SK-N-SH treated with all-trans-retinoic acid at 6 μM for 48 hours (cell line): ENCODE measurements around the gene GALNT1.

Experiments
- ATAC-seq: fragments of 200-7000 bp; cut with Tn5 transposase; 3 replicates; pipeline ENCODE4 v1.9.1; 2020; ENCODE audit warnings: mild to moderate bottlenecking, moderate library complexity
- ARNTL ChIP-seq: fragments of 450-650 bp; formaldehyde crosslinking; IDR thresholded peaks from 2 replicates; pipeline ENCODE4 v1.5.0; 2020; ENCODE audit warnings: low read depth, mild to moderate bottlenecking, moderate library complexity, borderline replicate concordance
- BACH2 ChIP-seq: fragments of 250-450 bp; sonication (Bioruptor Pico); IDR thresholded peaks from 2 replicates; pipeline ENCODE4 v1.9.0; 2021; ENCODE audit warnings: mild to moderate bottlenecking, borderline replicate concordance
- CSDC2 ChIP-seq: fragments of 250-450 bp; sonication (Bioruptor Pico); IDR thresholded peaks from 2 replicates; pipeline ENCODE4 v1.5.0; 2020; ENCODE audit warnings: mild to moderate bottlenecking, moderate library complexity
- ESRRG ChIP-seq: fragments of 250-450 bp; sonication (Bioruptor Pico); IDR thresholded peaks from 2 replicates; pipeline ENCODE4 v1.6.1; 2021; ENCODE audit warnings: mild to moderate bottlenecking
- GLIS3 ChIP-seq: fragments of 250-450 bp; sonication (Bioruptor Pico); IDR thresholded peaks from 2 replicates; pipeline ENCODE4 v1.5.0; 2020; ENCODE audit warnings: mild to moderate bottlenecking, moderate library complexity
- ISL1 ChIP-seq: fragments of 250-450 bp; sonication (Bioruptor Pico); IDR thresholded peaks from 2 replicates; pipeline ENCODE4 v2.1.2; 2022; ENCODE audit warnings: mild to moderate bottlenecking, moderate library complexity
- OSR1 ChIP-seq: fragments of 250-450 bp; sonication (Bioruptor Pico); IDR thresholded peaks from 2 replicates; pipeline ENCODE4 v1.8.0; 2022; ENCODE audit warnings: moderate library complexity, mild to moderate bottlenecking, inconsistent platforms
- PPARA ChIP-seq: fragments of 250-450 bp; sonication (Bioruptor Pico); IDR thresholded peaks from 2 replicates; pipeline ENCODE4 v1.5.0; 2020; ENCODE audit warnings: mild to moderate bottlenecking, borderline replicate concordance
- SNAI2 ChIP-seq: fragments of 250-450 bp; sonication (Bioruptor Pico); IDR thresholded peaks from 2 replicates; pipeline ENCODE4 v1.5.0; 2020; ENCODE audit warnings: mild to moderate bottlenecking, moderate library complexity
- TOX ChIP-seq: fragments of 250-450 bp; sonication (Bioruptor Pico); IDR thresholded peaks from 2 replicates; pipeline ENCODE4 v1.8.0; 2021; ENCODE audit warnings: mild to moderate bottlenecking, moderate library complexity, borderline replicate concordance
- ZC3H10 ChIP-seq: fragments of 250-450 bp; sonication (Bioruptor Pico); IDR thresholded peaks from 2 replicates; pipeline ENCODE4 v1.5.1; 2021; ENCODE audit warnings: mild to moderate bottlenecking, moderate library complexity
- ZFP3 ChIP-seq: fragments of 250-450 bp; sonication (Bioruptor Pico); IDR thresholded peaks from 2 replicates; pipeline ENCODE4 v1.5.0; 2020; ENCODE audit warnings: mild to moderate bottlenecking, moderate library complexity
- ZFP30 ChIP-seq: fragments of 450-650 bp; formaldehyde crosslinking; IDR thresholded peaks from 2 replicates; pipeline ENCODE4 v1.5.0; 2022; ENCODE audit warnings: mild to moderate bottlenecking, moderate library complexity
- ZNF565 ChIP-seq: fragments of 450-650 bp; formaldehyde crosslinking; conservative IDR thresholded peaks from 2 replicates; pipeline ENCODE4 v1.5.0; 2020; ENCODE audit warnings: low read depth, mild to moderate bottlenecking, moderate library complexity
- ZNF8 ChIP-seq: fragments of 450-650 bp; formaldehyde crosslinking; IDR thresholded peaks from 2 replicates; pipeline ENCODE4 v1.5.0; 2020; ENCODE audit warnings: mild to moderate bottlenecking, moderate library complexity
- TF ChIP-seq, protein P1 (sequence below): fragments of 250-450 bp; sonication (Bioruptor Pico); IDR thresholded peaks from 2 replicates; pipeline ENCODE4 v1.5.0; 2020; ENCODE audit warnings: mild to moderate bottlenecking, moderate library complexity
- TF ChIP-seq, protein P2 (sequence below): fragments of 250-450 bp; sonication (Bioruptor Pico); IDR thresholded peaks from 2 replicates; pipeline ENCODE4 v1.5.1; 2020; ENCODE audit warnings: low read depth, mild to moderate bottlenecking, moderate library complexity
- TF ChIP-seq, protein P3 (sequence below): fragments of 250-450 bp; sonication (Bioruptor Pico); IDR thresholded peaks from 2 replicates; pipeline ENCODE4 v1.8.0; 2021; ENCODE audit warnings: low read depth, mild to moderate bottlenecking, moderate library complexity, borderline replicate concordance
- TF ChIP-seq, protein P4 (sequence below): fragments of 250-450 bp; sonication (Bioruptor Pico); IDR thresholded peaks from 2 replicates; pipeline ENCODE4 v1.5.1; 2021; ENCODE audit warnings: mild to moderate bottlenecking, moderate library complexity
- TF ChIP-seq, protein P5 (sequence below): fragments of 250-450 bp; sonication (Bioruptor Pico); IDR thresholded peaks from 2 replicates; pipeline ENCODE4 v1.8.0; 2020; ENCODE audit warnings: mild to moderate bottlenecking, moderate library complexity, borderline replicate concordance

The GALNT1 gene

DNA sequence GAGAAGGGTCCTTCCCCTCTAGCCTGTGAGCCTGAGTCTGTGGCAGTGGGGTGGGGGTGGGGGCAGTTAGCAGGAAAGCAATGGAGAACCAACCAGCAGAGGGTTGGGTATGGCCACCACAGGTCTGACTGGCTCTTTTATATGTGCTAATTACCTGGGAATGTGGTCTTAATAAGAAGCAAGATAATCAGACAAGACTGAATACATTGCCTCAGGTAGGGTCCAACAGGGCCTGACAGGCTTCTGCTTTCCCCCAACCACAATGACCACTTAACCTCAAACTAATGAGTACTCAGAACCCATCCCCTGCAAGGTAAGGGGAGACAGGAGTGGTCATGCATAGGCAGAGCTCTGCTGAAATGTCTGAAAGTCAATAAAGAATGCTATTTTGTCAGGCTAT, 39.2 kb upstream of the GALNT1 start:
- TF ChIP-seq PPARA (CRISPR knock-in tag) (no peak), TOX (CRISPR knock-in tag) (no peak), GLIS3 (CRISPR knock-in tag) (no peak), ISL1 (CRISPR knock-in tag) (no peak), ZC3H10 (CRISPR knock-in tag) (no peak), ARNTL (CRISPR knock-in tag) (no peak), OSR1 (no peak), ZFP30 (CRISPR knock-in tag) (no peak), ESRRG (CRISPR knock-in tag) (no peak)
- TF ChIP-seq, protein P1, sequence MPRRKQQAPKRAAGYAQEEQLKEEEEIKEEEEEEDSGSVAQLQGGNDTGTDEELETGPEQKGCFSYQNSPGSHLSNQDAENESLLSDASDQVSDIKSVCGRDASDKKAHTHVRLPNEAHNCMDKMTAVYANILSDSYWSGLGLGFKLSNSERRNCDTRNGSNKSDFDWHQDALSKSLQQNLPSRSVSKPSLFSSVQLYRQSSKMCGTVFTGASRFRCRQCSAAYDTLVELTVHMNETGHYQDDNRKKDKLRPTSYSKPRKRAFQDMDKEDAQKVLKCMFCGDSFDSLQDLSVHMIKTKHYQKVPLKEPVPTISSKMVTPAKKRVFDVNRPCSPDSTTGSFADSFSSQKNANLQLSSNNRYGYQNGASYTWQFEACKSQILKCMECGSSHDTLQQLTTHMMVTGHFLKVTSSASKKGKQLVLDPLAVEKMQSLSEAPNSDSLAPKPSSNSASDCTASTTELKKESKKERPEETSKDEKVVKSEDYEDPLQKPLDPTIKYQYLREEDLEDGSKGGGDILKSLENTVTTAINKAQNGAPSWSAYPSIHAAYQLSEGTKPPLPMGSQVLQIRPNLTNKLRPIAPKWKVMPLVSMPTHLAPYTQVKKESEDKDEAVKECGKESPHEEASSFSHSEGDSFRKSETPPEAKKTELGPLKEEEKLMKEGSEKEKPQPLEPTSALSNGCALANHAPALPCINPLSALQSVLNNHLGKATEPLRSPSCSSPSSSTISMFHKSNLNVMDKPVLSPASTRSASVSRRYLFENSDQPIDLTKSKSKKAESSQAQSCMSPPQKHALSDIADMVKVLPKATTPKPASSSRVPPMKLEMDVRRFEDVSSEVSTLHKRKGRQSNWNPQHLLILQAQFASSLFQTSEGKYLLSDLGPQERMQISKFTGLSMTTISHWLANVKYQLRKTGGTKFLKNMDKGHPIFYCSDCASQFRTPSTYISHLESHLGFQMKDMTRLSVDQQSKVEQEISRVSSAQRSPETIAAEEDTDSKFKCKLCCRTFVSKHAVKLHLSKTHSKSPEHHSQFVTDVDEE (CRISPR knock-in tag), result no peak
- TF ChIP-seq, protein P2, sequence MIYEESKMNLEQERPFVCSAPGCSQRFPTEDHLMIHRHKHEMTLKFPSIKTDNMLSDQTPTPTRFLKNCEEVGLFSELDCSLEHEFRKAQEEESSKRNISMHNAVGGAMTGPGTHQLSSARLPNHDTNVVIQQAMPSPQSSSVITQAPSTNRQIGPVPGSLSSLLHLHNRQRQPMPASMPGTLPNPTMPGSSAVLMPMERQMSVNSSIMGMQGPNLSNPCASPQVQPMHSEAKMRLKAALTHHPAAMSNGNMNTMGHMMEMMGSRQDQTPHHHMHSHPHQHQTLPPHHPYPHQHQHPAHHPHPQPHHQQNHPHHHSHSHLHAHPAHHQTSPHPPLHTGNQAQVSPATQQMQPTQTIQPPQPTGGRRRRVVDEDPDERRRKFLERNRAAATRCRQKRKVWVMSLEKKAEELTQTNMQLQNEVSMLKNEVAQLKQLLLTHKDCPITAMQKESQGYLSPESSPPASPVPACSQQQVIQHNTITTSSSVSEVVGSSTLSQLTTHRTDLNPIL (CRISPR knock-in tag), result no peak
- TF ChIP-seq, protein P3, sequence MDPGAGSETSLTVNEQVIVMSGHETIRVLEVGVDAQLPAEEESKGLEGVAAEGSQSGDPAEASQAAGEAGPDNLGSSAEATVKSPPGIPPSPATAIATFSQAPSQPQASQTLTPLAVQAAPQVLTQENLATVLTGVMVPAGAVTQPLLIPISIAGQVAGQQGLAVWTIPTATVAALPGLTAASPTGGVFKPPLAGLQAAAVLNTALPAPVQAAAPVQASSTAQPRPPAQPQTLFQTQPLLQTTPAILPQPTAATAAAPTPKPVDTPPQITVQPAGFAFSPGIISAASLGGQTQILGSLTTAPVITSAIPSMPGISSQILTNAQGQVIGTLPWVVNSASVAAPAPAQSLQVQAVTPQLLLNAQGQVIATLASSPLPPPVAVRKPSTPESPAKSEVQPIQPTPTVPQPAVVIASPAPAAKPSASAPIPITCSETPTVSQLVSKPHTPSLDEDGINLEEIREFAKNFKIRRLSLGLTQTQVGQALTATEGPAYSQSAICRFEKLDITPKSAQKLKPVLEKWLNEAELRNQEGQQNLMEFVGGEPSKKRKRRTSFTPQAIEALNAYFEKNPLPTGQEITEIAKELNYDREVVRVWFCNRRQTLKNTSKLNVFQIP (CRISPR knock-in tag), result no peak
- TF ChIP-seq, protein P4, sequence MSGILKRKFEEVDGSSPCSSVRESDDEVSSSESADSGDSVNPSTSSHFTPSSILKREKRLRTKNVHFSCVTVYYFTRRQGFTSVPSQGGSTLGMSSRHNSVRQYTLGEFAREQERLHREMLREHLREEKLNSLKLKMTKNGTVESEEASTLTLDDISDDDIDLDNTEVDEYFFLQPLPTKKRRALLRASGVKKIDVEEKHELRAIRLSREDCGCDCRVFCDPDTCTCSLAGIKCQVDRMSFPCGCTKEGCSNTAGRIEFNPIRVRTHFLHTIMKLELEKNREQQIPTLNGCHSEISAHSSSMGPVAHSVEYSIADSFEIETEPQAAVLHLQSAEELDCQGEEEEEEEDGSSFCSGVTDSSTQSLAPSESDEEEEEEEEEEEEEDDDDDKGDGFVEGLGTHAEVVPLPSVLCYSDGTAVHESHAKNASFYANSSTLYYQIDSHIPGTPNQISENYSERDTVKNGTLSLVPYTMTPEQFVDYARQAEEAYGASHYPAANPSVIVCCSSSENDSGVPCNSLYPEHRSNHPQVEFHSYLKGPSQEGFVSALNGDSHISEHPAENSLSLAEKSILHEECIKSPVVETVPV (CRISPR knock-in tag), result no peak
- TF ChIP-seq, all 23 proteins: peak for 0
- ATAC-seq, result no peak

DNA sequence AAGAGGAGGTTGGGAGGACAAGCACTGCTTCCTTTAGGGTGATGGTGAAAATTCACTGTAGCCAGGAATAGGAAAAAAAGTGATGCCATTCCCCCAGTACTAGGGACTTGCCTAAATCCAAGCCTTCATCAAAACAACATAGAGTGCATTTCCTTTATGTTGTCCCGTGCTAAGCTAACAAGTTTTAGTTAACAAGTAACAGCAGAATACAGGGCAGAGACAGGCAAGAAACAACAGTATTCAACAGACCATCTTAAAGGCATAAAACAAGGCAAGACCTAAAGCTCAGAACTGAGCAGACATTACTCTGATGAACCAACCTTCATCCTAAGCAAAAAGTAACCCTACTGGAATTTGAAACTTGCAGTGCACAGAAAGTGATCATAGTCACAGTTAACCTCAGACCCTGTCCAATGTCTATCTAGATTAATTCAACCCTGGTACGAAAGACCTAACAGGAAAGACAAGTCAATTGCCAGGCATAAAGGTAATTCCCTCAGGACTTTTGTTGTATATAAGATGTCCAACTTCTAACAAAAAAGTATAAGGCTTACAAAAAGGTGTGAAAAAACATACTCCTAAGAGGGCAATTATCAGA, 34.4 kb upstream of the GALNT1 start:
- ATAC-seq, result no peak
- no peak for TF ChIP-seq ZFP3 (CRISPR knock-in tag)
- TF ChIP-seq, protein P5, sequence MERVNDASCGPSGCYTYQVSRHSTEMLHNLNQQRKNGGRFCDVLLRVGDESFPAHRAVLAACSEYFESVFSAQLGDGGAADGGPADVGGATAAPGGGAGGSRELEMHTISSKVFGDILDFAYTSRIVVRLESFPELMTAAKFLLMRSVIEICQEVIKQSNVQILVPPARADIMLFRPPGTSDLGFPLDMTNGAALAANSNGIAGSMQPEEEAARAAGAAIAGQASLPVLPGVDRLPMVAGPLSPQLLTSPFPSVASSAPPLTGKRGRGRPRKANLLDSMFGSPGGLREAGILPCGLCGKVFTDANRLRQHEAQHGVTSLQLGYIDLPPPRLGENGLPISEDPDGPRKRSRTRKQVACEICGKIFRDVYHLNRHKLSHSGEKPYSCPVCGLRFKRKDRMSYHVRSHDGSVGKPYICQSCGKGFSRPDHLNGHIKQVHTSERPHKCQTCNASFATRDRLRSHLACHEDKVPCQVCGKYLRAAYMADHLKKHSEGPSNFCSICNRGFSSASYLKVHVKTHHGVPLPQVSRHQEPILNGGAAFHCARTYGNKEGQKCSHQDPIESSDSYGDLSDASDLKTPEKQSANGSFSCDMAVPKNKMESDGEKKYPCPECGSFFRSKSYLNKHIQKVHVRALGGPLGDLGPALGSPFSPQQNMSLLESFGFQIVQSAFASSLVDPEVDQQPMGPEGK (CRISPR knock-in tag), result no peak
- no peak for TF ChIP-seq ARNTL (CRISPR knock-in tag)
- TF ChIP-seq GLIS3 (CRISPR knock-in tag), result no peak
- TF ChIP-seq, protein P2 (CRISPR knock-in tag), result no peak
- no peak for TF ChIP-seq BACH2 (CRISPR knock-in tag)
- TF ChIP-seq ESRRG (CRISPR knock-in tag), result no peak
- no peak for TF ChIP-seq ZC3H10 (CRISPR knock-in tag)
- TF ChIP-seq ZNF8, result no peak
- no peak for TF ChIP-seq TOX (CRISPR knock-in tag)
- no peak for TF ChIP-seq CSDC2 (CRISPR knock-in tag)
- TF ChIP-seq SNAI2 (CRISPR knock-in tag), result no peak
- TF ChIP-seq ZNF565, result no peak
- TF ChIP-seq, protein P3 (CRISPR knock-in tag), result no peak
- TF ChIP-seq, all 23 proteins: peak for 0
